GM15510 (cell line): ENCODE measurements around the gene FILIP1L.

ENCODE experiments used
- POLR2A ChIP-seq: IDR thresholded peaks from 3 replicates; pipeline ENCODE4 v1.6.1; 2011; ENCODE audit warnings: borderline replicate concordance; ENCODE audit not compliant: insufficient read length; ENCODE audit errors: extremely low read depth

FILIP1L gene

DNA sequence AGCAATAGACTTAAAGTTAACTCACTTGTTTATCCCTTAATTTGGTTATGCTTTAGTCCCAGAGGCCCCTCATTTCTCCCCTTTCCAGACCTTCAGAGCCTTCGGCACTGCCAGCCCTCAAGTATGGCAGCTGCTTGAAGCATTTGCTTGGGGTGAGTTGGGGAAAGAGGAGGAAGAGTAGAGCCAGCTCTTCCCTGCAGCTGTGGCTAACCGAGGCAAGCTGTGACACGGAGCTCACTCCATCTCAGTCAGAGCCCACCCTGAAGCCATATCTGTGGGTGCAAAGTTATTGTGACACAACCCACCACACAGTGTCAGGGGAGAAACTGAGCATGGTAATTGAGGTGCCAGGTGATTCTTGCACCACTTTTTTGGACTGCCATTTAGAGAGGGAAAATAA lies 66.1 kb downstream of the FILIP1L start:
- no peak for TF ChIP-seq POLR2A

DNA sequence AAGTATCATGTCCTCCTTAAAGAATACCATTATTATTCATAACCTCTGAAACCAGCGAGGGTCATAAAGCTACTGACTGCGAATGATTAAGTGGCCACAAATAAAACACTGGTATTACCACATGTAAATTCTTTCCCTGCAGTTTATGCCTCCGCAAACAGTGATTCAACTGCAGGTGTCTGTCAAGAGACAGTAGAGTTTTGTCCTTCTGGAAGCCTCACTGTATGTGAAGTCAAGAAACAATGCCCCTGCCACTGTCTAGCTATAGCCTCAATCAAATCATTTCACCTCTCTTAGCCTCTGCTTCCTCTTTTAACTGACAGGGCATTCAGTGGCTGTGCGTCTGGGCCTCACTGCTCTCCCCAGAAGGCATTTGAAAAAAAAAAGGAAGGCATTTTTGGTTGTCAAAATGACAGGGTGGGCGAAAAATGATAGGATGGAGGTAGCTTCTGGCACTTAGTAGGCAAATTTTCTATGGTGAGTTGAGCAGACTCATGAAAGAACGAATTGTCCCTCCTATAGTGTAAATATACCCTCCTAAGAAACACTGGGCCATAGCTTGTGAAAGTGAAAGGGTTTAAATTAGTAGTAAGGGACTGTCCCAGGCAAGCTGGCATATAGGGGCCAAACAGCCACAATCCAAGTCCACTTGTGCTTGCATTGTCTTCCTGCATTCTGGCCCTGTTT lies 66.7 kb downstream of the FILIP1L start:
- no peak for TF ChIP-seq POLR2A

- no peak for TF ChIP-seq POLR2A
Measured at GRCh38 chr3:100046986-100047385, 67.3 kb downstream of the FILIP1L start.

DNA sequence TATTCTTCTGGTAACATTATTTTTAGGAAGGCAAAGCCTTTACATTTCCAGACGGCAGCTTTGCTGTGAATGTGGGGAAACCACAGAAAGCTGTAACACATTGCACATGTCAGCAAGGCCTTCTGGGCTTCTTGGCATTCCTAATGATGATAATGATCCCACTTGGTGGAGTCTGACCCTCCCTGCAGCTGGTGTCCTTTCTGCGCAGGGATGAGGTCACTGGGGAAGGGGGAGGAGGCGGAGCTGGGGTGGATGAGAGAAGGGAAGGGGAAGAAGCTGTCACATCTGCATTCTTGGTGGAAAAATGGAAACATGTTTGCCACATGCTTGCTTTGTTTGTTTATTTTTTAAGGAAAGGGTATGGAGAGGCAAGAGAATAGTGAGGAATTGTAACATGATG lies 68.6 kb downstream of the FILIP1L start:
- no peak for TF ChIP-seq POLR2A

DNA sequence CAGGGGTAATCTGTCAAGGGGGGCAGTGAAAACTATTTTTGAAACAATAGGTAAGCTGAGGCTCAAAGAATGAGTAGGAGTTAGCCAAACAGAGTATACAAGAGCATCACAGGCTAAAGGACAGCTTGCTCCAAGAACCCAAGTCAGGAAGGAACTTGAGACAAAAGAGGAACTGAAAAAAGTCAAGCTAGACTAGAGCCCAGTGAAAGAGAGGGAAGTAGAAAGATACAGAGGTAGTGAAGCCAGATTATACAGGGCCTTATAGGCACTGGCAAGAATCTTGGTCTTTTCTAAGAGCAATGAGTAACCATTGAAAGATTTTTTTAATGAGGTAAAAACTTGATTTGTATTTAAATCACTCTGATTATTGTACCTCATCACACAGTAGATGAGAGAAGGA lies 69.9 kb downstream of the FILIP1L start:
- TF ChIP-seq POLR2A: no peak

DNA sequence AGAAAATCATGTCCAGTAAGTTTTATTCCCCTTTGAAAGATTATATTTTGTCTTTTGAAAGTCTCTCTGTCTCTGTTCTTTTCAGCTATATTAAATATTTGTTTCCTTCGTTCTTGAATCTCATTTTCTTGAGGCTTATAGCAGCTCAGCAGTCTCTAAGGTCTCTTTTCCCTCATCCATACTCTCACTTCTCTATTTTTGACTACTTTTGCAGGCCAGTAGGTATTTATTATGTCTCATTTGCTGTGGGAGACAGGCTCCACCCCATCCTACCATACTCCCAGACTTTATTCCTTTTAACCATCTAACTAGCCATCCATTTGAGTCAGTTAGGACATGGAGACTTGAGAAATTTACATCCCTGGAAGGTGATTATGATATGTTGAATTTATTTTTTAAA lies 71.0 kb downstream of the FILIP1L start:
- TF ChIP-seq POLR2A: no peak

GRCh38 chr3:100042166-100042981 lies 71.9 kb downstream of the FILIP1L start:
- no peak for TF ChIP-seq POLR2A

GRCh38 chr3:100041328-100041749 lies 73.0 kb downstream of the FILIP1L start:
- no peak for TF ChIP-seq POLR2A

DNA sequence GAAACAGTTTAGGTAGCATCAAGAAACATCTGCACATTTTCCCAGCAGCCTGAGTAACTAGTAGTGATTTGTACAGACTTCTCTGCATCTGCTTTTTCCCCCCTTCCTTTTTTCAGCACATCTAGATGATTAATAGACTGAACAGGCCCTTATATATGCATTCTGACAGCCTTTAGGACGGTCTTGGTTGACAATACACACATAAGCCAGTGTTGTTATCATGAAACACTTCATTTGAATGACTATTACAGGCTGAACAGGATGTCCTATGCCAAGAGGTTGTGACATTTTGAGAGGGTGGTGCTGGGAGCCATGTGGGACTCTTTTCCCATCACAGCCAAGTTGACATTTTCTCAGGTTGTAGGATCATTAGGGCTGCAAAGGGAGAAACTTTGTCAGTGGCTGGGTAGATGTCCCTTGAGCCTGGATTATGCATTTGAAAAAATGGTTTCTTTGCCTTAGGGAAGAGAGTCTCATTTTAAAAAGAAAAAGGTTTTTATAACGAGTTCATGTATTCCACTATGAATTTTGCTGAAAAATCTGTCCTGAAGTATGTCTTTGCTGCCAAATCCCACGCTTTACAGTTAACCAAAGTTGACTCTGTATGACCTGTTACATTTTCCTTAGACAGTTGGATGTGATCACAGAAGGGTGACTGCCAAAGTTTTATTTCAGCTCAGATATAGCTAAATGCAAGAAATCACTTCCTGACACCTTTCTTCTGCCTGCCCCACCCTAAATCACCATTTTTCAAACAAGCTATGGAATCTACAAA lies 73.7 kb downstream of the FILIP1L start:
- TF ChIP-seq POLR2A: no peak

DNA sequence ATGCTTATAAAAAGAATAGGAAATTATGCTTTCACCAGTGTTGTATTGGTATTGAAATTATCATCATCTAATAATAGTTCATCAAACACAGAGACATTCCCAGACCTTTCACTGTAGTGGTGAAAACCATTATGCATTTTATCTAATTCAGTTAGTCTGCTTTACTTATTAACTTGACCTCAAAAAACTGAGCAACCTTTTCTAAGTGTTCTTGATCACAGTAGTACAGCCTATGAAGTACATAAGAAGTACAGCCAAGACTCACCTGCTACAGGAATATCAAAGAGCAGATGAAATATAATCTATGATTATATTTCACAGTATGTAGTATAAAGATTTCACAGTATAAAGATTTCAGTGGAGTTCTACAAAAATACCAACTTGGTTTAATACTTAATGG lies 75.2 kb downstream of the FILIP1L start:
- TF ChIP-seq POLR2A: no peak

DNA sequence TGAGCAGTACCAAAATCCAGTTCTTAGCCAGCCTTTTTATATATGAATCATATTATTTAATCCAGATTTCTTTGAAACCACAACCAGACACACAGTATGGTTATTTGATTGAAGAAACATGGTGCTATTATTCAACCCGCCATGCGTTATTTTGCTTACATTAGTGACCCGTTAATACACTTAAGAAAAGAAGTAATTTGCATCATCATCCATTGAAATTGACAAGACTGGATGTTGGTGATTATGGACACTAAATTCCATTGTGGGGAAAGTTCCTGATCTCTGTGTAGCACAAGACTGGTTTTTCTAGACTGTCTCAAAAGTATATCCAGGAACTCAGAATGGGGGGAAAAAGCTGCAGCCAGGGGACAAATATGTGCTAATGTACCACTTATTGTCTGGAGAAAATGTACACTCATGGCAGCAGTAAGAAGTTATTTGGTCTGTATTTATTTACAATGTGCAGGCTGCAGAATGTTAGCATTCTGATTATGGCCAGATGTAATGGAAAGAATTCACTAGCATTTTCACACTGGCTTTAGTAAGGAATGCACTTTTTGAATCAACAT lies 80.3 kb downstream of the FILIP1L start:
- TF ChIP-seq POLR2A: no peak

DNA sequence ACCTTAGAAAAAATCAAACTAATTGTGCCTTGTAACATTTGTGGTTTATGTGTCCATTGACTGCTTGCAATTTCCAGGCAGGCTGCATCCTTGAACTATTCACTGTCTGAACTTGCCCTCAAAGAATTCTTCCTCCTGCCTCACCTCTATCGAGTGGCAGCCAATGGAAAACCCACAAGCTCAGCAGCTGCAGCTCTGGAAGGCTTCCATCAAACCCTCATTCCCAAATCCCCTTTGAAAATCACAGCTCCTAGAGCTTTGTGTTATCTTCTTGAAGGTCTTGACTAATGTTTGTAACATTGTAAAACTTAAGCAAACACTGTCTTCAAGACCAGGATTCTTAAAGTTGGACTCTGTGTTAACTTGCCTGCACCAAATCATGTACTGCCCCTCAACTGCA lies 81.1 kb downstream of the FILIP1L start:
- no peak for TF ChIP-seq POLR2A

DNA sequence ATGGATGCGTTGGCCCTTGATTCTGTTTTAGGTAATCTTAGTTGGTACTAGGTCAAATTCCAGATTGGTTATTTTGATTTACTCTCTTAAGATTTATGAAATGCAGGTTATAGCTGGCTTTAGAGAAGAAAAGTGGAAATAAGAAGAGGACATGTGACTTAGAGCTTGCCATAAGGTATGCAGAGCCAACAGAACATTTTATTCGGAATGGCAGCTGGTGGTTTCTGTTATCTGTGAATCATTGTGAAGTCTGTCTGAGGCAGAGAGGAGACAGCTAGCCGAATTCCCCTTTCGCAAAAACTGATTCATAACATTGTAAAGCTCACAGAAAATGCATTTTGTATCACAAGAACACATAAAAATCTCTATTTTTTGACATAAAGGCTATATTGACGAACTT lies 82.1 kb downstream of the FILIP1L start:
- TF ChIP-seq POLR2A: no peak

DNA sequence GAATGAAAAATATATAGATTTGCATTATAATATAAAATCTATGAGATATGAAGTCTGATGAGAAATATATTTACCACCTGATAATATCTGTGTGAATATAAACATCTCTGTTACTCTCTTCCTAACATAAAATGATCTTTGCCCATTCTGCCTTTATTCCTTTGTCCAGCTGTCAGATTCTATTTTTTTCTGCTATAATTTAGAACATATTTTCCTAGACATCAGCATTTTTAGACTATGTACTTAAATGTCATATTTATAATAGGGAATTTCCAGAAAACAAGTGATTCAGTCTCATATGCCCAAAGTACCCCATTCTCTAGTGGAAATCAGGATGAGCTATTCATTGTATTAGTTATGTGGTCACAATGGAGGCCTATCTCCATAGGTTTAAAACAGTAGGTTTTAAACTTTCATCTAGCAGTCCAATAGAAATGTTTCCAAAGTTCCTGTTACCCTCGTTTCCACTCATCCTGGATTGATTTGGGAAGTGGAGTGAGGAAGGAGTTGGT lies 83.3 kb downstream of the FILIP1L start:
- TF ChIP-seq POLR2A: no peak

DNA sequence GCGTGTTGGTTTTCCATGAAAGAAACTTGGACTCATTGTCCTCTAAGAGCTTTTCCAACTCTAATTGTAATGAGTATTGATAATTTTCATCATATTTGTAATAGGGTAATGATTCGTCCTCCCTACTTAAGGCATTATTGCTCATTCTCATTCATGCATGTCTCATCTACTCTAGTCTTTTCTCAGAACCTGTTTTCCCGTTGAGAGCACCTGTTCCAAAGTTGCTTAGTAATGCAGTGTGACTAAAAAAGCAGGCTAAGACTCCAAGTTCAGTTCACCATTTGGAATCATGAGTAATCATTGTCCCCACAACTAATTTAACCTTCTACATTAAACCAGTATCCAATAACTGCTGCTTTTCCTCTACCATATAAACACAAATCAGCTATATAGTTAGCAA lies 84.0 kb downstream of the FILIP1L start:
- TF ChIP-seq POLR2A: no peak
